ENCODE results near the gene TTC27. TPM values are rescaled to one million over a fixed set of nuclear protein-coding genes. Genes with fewer than 3 reads are reported as not detected.
"Not testable (repeated sequence)": the region's sequence is repeated elsewhere in the genome, so short reads cannot be mapped to it uniquely, and the experiment has no call there.

Gene TTC27
- total and polyA plus RNA-seq, 3 experiments from 2014 or later, result 22.1 to 41.7 (median 40.9) TPM

GRCh38 chr2:32865399-32866068 is 237.7 kb downstream of the TTC27 start:
- Mint-ChIP-seq H3K4me1 (peaks cover 0 to 3% (median 0%) of the 10 kb centered on the region in 3 donors), H3K27me3 (peaks cover 0 to 1% of the 10 kb centered on the region in 2 donors), H3K27ac (peak overlapping the region in 1 of 8 donors; percentile 4), H3K9me3 (no peaks in the 10 kb centered on the region), H3K36me3 (no peaks in the 10 kb centered on the region), H3K4me3 (no peak overlapping the region)
- no peaks in the 10 kb centered on the region for H3K9me3 ChIP-seq (ENCODE audit: low read length)
- no peak overlapping the region for H3K4me3 ChIP-seq (ENCODE audit: low read length)
- no peak for DNase-seq
- no peak overlapping the region for H3K27ac ChIP-seq (ENCODE audit: low read depth, low read length)
- ChIA-PET POLR2A (no interaction called here), CTCF (no interaction called here)
- no peaks in the 10 kb centered on the region for H3K4me1 ChIP-seq (ENCODE audit: insufficient read depth, low read length)
- no peaks in the 10 kb centered on the region for H3K27me3 ChIP-seq (ENCODE audit: insufficient read depth, low read length, poor library complexity, severe bottlenecking)
- H3K36me3 ChIP-seq (ENCODE audit: insufficient read depth, low read length), result no peaks in the 10 kb centered on the region

GRCh38 chr2:32866462-32866861 is 238.6 kb downstream of the TTC27 start:
- H3K36me3 ChIP-seq (ENCODE audit: insufficient read depth, low read length); H3K4me1 Mint-ChIP-seq; H3K9me3 ChIP-seq (ENCODE audit: low read length); H3K36me3 Mint-ChIP-seq; H3K4me1 ChIP-seq (ENCODE audit: insufficient read depth, low read length); H3K27ac Mint-ChIP-seq; H3K27me3 Mint-ChIP-seq; CTCF ChIA-PET; H3K4me3 Mint-ChIP-seq; DNase-seq; H3K27me3 ChIP-seq (ENCODE audit: insufficient read depth, low read length, poor library complexity, severe bottlenecking); H3K27ac ChIP-seq (ENCODE audit: low read depth, low read length); POLR2A ChIA-PET; H3K4me3 ChIP-seq (ENCODE audit: low read length); H3K9me3 Mint-ChIP-seq: not testable (repeated sequence)

Measured in CD8-positive, alpha-beta memory T cell (primary cell).